ENCODE results near the gene AP1M1. TPM values are rescaled to one million over a fixed set of nuclear protein-coding genes. Genes with fewer than 3 reads are reported as not detected.

The AP1M1 gene
- total RNA-seq, 4 donors from 2014 or later = 92.8 to 144 (median 109) TPM

GRCh38 chr19:16203256-16204004 lies 5.7 kb downstream of the AP1M1 start:
- Histone ChIP-seq H3K4me3 (no peak overlapping the region), H3K27ac (no peak overlapping the region), H3K9me3 (no peaks in the 10 kb centered on the region), H3K4me1 (peaks cover 2 to 37% (median 17%) of the 10 kb centered on the region in 4 donors), H3K36me3 (peaks cover 0 to 81% (median 7%) of the 10 kb centered on the region in 3 donors), H3K27me3 (no peaks in the 10 kb centered on the region)
- TF ChIP-seq EP300 (IDR thresholded peaks at IDR 0.05) (no peak), CTCF (IDR thresholded peaks at IDR 0.05) (no peak), POLR2A (IDR thresholded peaks at IDR 0.05) (no peak)
- WGBS, 2 donors = 81 to 92% methylated on average over 15 to 19 of the region's 19 CpGs
- no peak for DNase-seq (ENCODE audit: low spot score in 2 of 2)

GRCh38 chr19:16204005-16204294 lies 6.2 kb downstream of the AP1M1 start:
- TF ChIP-seq CTCF (IDR thresholded peaks at IDR 0.05) = no peak
- TF ChIP-seq POLR2A (IDR thresholded peaks at IDR 0.05) = no peak
- TF ChIP-seq EP300 (IDR thresholded peaks at IDR 0.05) = no peak
- no peak overlapping the region for H3K4me3 ChIP-seq
- peaks cover under 1 to 32% (median 12%) of the 10 kb centered on the region in 4 donors for H3K4me1 ChIP-seq
- no peaks in the 10 kb centered on the region for H3K27me3 ChIP-seq
- no peak for DNase-seq (ENCODE audit: low spot score in 2 of 2)
- 84 to 88% methylated on average over 4 to 5 of the region's 5 CpGs for WGBS, 2 donors
- peaks cover 0 to 86% (median 9%) of the 10 kb centered on the region in 3 donors for H3K36me3 ChIP-seq
- H3K9me3 ChIP-seq = no peaks in the 10 kb centered on the region
- H3K27ac ChIP-seq = no peak overlapping the region

- H3K27ac ChIP-seq = no peak overlapping the region
Observed at GRCh38 chr19:16205205-16206045, 7.7 kb downstream of the AP1M1 start.

GRCh38 chr19:16206046-16206605 lies 8.4 kb downstream of the AP1M1 start:
- DNase-seq (ENCODE audit: low spot score in 2 of 2) = no peak
- Histone ChIP-seq H3K27me3 (no peaks in the 10 kb centered on the region), H3K27ac (no peak overlapping the region), H3K4me3 (no peak overlapping the region), H3K9me3 (no peaks in the 10 kb centered on the region), H3K4me1 (peaks cover 0 to 11% (median 0%) of the 10 kb centered on the region in 4 donors), H3K36me3 (peaks cover 0 to 97% (median 26%) of the 10 kb centered on the region in 3 donors)
- 87 to 89% methylated on average over 11 to 14 of the region's 14 CpGs for WGBS, 2 donors
- TF ChIP-seq POLR2A (IDR thresholded peaks at IDR 0.05) (no peak), CTCF (IDR thresholded peaks at IDR 0.05) (no peak), EP300 (IDR thresholded peaks at IDR 0.05) (no peak)

More at GRCh38 chr19:16205205-16206045, 7.7 kb downstream of the AP1M1 start:
- 61 to 67% methylated on average over 11 of the region's 11 CpGs for WGBS, 2 donors
- peaks cover 0 to 17% (median 0%) of the 10 kb centered on the region in 4 donors for H3K4me1 ChIP-seq
- no peak for TF ChIP-seq POLR2A (IDR thresholded peaks at IDR 0.05)
- TF ChIP-seq EP300 (IDR thresholded peaks at IDR 0.05) = no peak
- TF ChIP-seq CTCF (IDR thresholded peaks at IDR 0.05) = no peak
- no peak overlapping the region for H3K4me3 ChIP-seq
- H3K27me3 ChIP-seq = no peaks in the 10 kb centered on the region
- no peaks in the 10 kb centered on the region for H3K9me3 ChIP-seq
- no peak for DNase-seq (ENCODE audit: low spot score in 2 of 2)
- H3K36me3 ChIP-seq = peaks cover 0 to 97% (median 22%) of the 10 kb centered on the region in 3 donors

All from tibial nerve (tissue), 4 donors.